Endothelial cell of umbilical vein (primary cell): Measurements from ENCODE around the gene TRIM47. TPM values are rescaled to one million over a fixed set of nuclear protein-coding genes. Genes with fewer than 3 reads are reported as not detected.

Source experiments
- BruUV-seq: library from RNA; stranded (reverse); fragments of 400-500 nt; replicated peaks from 2 replicates; lab custom pipeline; 2021; lab: Mats Ljungman, UMichigan
- CTCF ChIA-PET: fragments of 300-600, 350-600 bp; sonication (Branson Sonifier 250); formaldehyde crosslinking; loops from one replicate; lab custom pipeline; 2021; ENCODE audit warnings: antibody characterized with exemption, inconsistent platforms; lab: Charles Lee
- POLR2A ChIA-PET: fragments of 300-600, 350-600 bp; sonication (Branson Sonifier 250); formaldehyde crosslinking; loops from one replicate; lab custom pipeline; 2021; ENCODE audit warnings: antibody characterized with exemption, inconsistent platforms; lab: Charles Lee
- DNase-seq: peaks from one replicate; pipeline ENCODE4 v3.0.0-alpha.2; 2011; ENCODE audit warnings: low read depth, low spot score
- FAIRE-seq: peaks from 2 replicates; lab custom pipeline; 2011; peaks lifted over from hg19 to GRCh38; lab: Jason Lieb, UNC
- H2AFZ ChIP-seq: 2 replicates; pipeline ENCODE4 v1.6.0; 2012; ENCODE audit warnings: low read depth, low read length, control low read depth, inconsistent platforms
- H3K27ac ChIP-seq: 2 replicates; pipeline ENCODE4 v1.5.1; 2011; ENCODE audit warnings: low read depth, mild to moderate bottlenecking, control low read depth, low read length, moderate library complexity; ENCODE audit not compliant: insufficient read depth
- H3K27me3 ChIP-seq, 2 experiments: 2 replicates each; pipeline versions ENCODE4 v1.6.0 to v1.6.1; 2011; ENCODE audit warnings: low read length in 2 of 2, mixed read lengths in 1 of 2; ENCODE audit not compliant: control insufficient read depth in 2 of 2, insufficient read depth in 2 of 2
- H3K36me3 ChIP-seq, 2 experiments: 2 replicates in 1 of 2; 3 replicates in 1 of 2; pipeline ENCODE4 v1.5.1; 2011; ENCODE audit warnings: low read length in 2 of 2, mild to moderate bottlenecking in 1 of 2, moderate library complexity in 1 of 2; ENCODE audit not compliant: control insufficient read depth in 2 of 2, insufficient read depth in 2 of 2; ENCODE audit errors: extremely low read depth in 1 of 2
- H3K4me1 ChIP-seq: 3 replicates; pipeline ENCODE4 v1.5.1; 2011; ENCODE audit warnings: mild to moderate bottlenecking, low read length; ENCODE audit not compliant: control insufficient read depth, insufficient read depth; ENCODE audit errors: extremely low read depth
- H3K4me2 ChIP-seq: 2 replicates; pipeline ENCODE4 v1.6.1; 2011; ENCODE audit warnings: low read length, control low read depth, mixed read lengths; ENCODE audit not compliant: insufficient read depth
- H3K4me3 ChIP-seq, 3 experiments: fragments of 200-600 bp in 1 of 3; sonication (generic), shearing (Covaris generic) in 1 of 3; replicated peaks in 1 of 3; 2 replicates each; pipeline ENCODE4 v1.5.1; 2011 to 2016; ENCODE audit warnings: control low read depth in 3 of 3, low read length in 3 of 3, mild to moderate bottlenecking in 2 of 3, inconsistent platforms in 1 of 3, low read depth in 1 of 3, moderate library complexity in 1 of 3; ENCODE audit not compliant: insufficient read depth in 1 of 3
- H3K79me2 ChIP-seq: 2 replicates; pipeline ENCODE4 v1.6.0; 2012; ENCODE audit warnings: low read length, inconsistent platforms; ENCODE audit not compliant: control insufficient read depth, insufficient read depth
- H3K9ac ChIP-seq: replicated peaks from 2 replicates; pipeline ENCODE3; 2011; ENCODE audit warnings: low read length, control low read depth; ENCODE audit not compliant: insufficient read depth; ENCODE audit errors: extremely low read depth
- H3K9me1 ChIP-seq: replicated peaks from 3 replicates; pipeline ENCODE4 v1.6.0; 2011; ENCODE audit warnings: mild to moderate bottlenecking, low read length; ENCODE audit not compliant: control insufficient read depth, insufficient read depth; ENCODE audit errors: extremely low read depth
- H3K9me3 ChIP-seq: replicated peaks from 2 replicates; pipeline ENCODE4 v1.5.1; 2012; ENCODE audit warnings: low read length, inconsistent platforms; ENCODE audit not compliant: control insufficient read depth, insufficient read depth
- H4K20me1 ChIP-seq: replicated peaks from 2 replicates; pipeline ENCODE3; 2011; ENCODE audit warnings: mild to moderate bottlenecking, low read length; ENCODE audit not compliant: control insufficient read depth, insufficient read depth; ENCODE audit errors: extremely low read depth
- EZH2 ChIP-seq: IDR thresholded peaks from 2 replicates; pipeline ENCODE4 v1.6.1; 2012; ENCODE audit warnings: borderline replicate concordance, low read depth, mild to moderate bottlenecking, moderate library complexity, low read length, inconsistent platforms; ENCODE audit not compliant: severe bottlenecking
- FOS ChIP-seq: IDR thresholded peaks from 2 replicates; pipeline ENCODE4 v1.6.1; 2011; ENCODE audit warnings: mild to moderate bottlenecking, low read length, moderate library complexity, borderline replicate concordance; ENCODE audit not compliant: insufficient read depth
- GATA2 ChIP-seq: IDR thresholded peaks from 2 replicates; pipeline ENCODE4 v1.7.0; 2011; ENCODE audit warnings: low read depth, mild to moderate bottlenecking, moderate library complexity, mixed read lengths, low read length; ENCODE audit not compliant: insufficient read length, insufficient read depth
- JUN ChIP-seq: IDR thresholded peaks from 2 replicates; pipeline ENCODE4 v1.6.1; 2011; ENCODE audit warnings: borderline replicate concordance, low read depth; ENCODE audit not compliant: insufficient read length, insufficient read depth
- POLR2A ChIP-seq: IDR thresholded peaks from 2 replicates; pipeline ENCODE4 v1.6.1; 2012; ENCODE audit warnings: low read depth, mild to moderate bottlenecking, control low read depth, low read length
- dilution Hi-C: fragments of 300-500 bp; cut with MboI; formaldehyde crosslinking; loops from one replicate; pipeline ENCODE4 v1.15.0; 2019; ENCODE audit warnings: low sequenced_read_pairs; ENCODE audit not compliant: extremely low pct_ligation_motif_present
- intact Hi-C: fragments of 100-400 bp; cut with micrococcal nuclease; formaldehyde crosslinking; loops from one replicate; pipeline ENCODE4 v1.10.0; 2022
- polyA plus RNA-seq, 4 experiments: library from polyadenylated mRNA; depleted of rRNA in 3 of 4; stranded (reverse) in 3 of 4; unstranded in 1 of 4; fragments of >200 nt; gene quantifications; 2 replicates each; pipeline versions ENCODE4 v1.2.1 to v1.2.3, GENCODE V29; 2011 to 2012; ENCODE audit warnings: missing spikeins in 1 of 4
- total RNA-seq: library from RNA; stranded (reverse); gene quantifications from 2 replicates; pipeline ENCODE4 v1.2.3, GENCODE V29; 2021
- TF ChIP-seq, protein P1 (sequence below), 2 donors: IDR thresholded peaks; 1 replicate in 1 of 2; 2 replicates in 1 of 2; pipeline ENCODE4 v1.5.1; 2011; ENCODE audit warnings: low read length in 2 of 2, mild to moderate bottlenecking in 2 of 2, moderate library complexity in 2 of 2, control low read depth in 1 of 2, inconsistent platforms in 1 of 2, low read depth in 1 of 2; ENCODE audit not compliant: insufficient read depth in 1 of 2; ENCODE audit errors: extremely low read depth in 1 of 2

TRIM47 gene
- total and polyA plus RNA-seq, 2 donors (not counting 3 experiments of a cell fraction or from before 2014, with no cell fraction given), result 67.7 to 75.1 TPM

DNA sequence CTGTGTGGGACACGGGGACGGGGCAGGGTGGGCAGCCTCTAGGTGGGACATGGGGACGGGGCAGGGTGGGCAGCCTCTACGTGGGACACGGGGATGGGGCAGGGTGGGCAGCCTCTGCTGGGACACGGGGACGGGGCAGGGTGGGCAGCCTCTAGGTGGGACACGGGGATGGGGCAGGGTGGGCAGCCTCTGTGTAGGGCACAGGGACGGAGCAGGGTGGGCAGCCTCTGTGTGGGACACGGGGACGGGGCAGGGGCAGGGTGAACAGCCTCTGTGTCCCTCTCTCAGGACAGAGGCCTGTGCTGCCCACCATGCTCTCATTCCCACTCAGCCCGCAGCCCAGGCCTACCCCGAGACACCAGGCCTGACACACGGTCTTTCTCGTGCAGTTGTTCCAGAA, 43.2 kb upstream of the TRIM47 start:
- dilution Hi-C loops (no loop called here), intact Hi-C loops (no loop called here)
- POLR2A ChIA-PET, result no interaction called here
- FAIRE-seq, result no peak
- CTCF ChIA-PET, result interaction anchor here (2.4 kb wide), 1 partner anchor 16 kb away, joined by 12 read pairs; the partner anchor contains the start of gene MRPL38
- Histone ChIP-seq H3K36me3 (no peaks in the 10 kb centered on the region), H4K20me1 (no peaks in the 10 kb centered on the region), H3K27me3 (no peaks in the 10 kb centered on the region), H3K79me2 (no peaks in the 10 kb centered on the region), H3K4me3 (no peak overlapping the region), H3K27ac (no peak overlapping the region), H3K9ac (no peak overlapping the region), H3K4me1 (no peaks in the 10 kb centered on the region), H2AFZ (no peak overlapping the region), H3K4me2 (no peak overlapping the region), H3K9me3 (no peaks in the 10 kb centered on the region), H3K9me1 (no peaks in the 10 kb centered on the region)
- TF ChIP-seq, protein P1, sequence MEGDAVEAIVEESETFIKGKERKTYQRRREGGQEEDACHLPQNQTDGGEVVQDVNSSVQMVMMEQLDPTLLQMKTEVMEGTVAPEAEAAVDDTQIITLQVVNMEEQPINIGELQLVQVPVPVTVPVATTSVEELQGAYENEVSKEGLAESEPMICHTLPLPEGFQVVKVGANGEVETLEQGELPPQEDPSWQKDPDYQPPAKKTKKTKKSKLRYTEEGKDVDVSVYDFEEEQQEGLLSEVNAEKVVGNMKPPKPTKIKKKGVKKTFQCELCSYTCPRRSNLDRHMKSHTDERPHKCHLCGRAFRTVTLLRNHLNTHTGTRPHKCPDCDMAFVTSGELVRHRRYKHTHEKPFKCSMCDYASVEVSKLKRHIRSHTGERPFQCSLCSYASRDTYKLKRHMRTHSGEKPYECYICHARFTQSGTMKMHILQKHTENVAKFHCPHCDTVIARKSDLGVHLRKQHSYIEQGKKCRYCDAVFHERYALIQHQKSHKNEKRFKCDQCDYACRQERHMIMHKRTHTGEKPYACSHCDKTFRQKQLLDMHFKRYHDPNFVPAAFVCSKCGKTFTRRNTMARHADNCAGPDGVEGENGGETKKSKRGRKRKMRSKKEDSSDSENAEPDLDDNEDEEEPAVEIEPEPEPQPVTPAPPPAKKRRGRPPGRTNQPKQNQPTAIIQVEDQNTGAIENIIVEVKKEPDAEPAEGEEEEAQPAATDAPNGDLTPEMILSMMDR (IDR thresholded peaks at IDR 0.05; ENCODE audit: extremely low read depth in 1 of 2, insufficient read depth in 1 of 2, low read depth in 1 of 2, low read length in 2 of 2), result no peak
- TF ChIP-seq JUN, result no peak
- DNase-seq, result no peak
- no TSS peak for BruUV-seq

DNA sequence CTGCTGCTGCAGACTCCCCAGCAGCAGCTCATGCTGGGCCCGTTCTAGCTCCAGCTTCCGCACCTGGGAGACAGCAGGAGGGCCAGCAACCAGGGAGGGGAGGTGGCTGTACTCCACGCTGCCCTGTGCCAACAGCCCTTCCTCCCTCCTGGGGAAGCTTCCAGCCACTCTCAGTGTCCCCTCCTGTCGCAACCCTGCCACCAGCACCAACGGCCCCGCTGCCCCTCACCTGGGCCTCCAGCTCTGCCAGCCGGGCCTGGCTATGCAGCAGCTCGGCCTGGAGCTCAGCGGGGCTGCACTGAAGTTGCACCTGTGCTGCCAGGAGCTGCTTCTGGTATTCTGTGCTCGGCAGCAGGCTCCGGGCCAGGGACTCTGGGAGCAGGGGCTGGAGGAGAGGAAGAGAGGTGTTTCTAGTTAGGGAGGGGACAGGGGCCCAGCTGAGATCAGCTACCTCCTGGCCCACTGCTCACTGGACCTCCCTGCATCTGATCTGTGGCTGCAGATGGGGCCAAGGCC, 41.7 kb upstream of the TRIM47 start:
- no peak for DNase-seq
- TF ChIP-seq POLR2A, result no peak
- TF ChIP-seq EZH2, result no peak
- TF ChIP-seq GATA2, result no peak
- TF ChIP-seq, protein P1 (IDR thresholded peaks at IDR 0.05; ENCODE audit: extremely low read depth in 1 of 2, insufficient read depth in 1 of 2, low read depth in 1 of 2, low read length in 2 of 2), result no peak
- TF ChIP-seq JUN, result no peak
- TF ChIP-seq FOS, result no peak
- Histone ChIP-seq H3K79me2 (no peaks in the 10 kb centered on the region), H3K4me1 (no peaks in the 10 kb centered on the region), H3K4me2 (no peak overlapping the region), H3K27ac (no peak overlapping the region), H3K36me3 (no peaks in the 10 kb centered on the region), H3K9me3 (no peaks in the 10 kb centered on the region), H3K4me3 (no peak overlapping the region), H3K9ac (no peak overlapping the region), H3K9me1 (no peaks in the 10 kb centered on the region), H3K27me3 (no peaks in the 10 kb centered on the region), H2AFZ (no peak overlapping the region), H4K20me1 (no peaks in the 10 kb centered on the region)
- no peak for FAIRE-seq
- POLR2A ChIA-PET, result interaction anchor here (0.5 kb wide), 1 partner anchor 65 kb away, joined by 5 read pairs; the partner anchor contains the start of gene WBP2
- intact Hi-C loops, result no loop called here
- CTCF ChIA-PET, result interaction anchor here (0.7 to 2.4 kb wide), 2 partner anchors 15 to 94 kb away, joined by 3 to 12 read pairs; partner anchors contain the start of gene MRPL38
- dilution Hi-C loops, result no loop called here
- no TSS peak for BruUV-seq
